Hematopoietic multipotent progenitor cell treated with erythropoietin and hydrocortisone succinate and interleukin-3 and kit ligand, for 15 days (in vitro differentiated cells): ENCODE results near the gene OR7A5.
"Not testable (repeated sequence)": the region's sequence is repeated elsewhere in the genome, so short reads cannot be mapped to it uniquely, and the experiment has no call there.

Source experiments
- DNase-seq: peaks from one replicate; pipeline ENCODE4 v3.0.0-alpha.2; 2015; ENCODE audit warnings: low spot score

Gene OR7A5

DNA sequence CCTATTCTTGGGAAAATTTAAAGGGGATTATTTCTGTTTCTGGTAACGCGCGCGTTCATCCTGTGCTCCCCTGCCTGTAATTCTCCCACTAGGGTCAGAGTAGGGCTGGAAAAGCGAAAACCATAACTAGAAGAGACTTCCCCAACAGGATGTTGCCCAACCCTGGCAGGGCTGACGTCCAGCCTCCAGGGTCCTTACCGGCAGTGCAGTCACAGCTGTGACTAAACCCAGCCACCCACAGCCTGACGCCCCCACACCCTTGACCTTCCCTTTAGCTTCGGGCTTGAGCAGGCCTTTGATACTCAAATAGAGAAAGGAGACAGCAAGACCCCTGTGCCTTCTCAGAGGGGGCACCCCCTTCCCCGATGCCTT lies 50.3 kb downstream of the OR7A5 start:
- DNase-seq: not testable (repeated sequence)

DNA sequence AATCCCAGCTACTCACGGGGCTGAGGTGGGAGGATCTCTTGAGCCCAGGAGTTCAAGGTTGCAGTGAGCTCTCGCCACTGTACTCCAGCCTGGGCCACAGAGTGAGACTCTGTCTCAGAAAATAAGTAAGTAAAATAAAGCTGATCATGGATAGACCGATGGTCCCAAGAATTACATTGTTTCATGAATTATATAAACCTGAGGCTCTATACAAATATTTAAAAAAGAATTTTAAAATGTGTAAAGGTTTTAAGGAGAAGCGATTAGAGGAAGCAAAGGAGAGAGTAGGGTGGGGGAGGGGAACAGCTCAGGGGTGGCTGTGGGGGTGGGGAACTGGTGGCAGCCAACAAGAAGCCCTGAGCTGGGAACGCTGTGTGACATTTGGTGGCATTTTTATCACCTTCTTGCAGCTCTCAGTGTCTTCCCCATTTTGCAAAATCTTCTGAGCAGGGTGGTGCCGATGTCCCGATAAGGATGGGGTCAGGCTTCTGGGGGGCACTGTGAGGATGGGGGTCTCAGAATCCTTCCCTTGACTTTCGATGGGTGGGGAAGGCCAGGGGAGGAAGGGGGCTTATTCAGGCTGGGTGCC lies 51.5 kb downstream of the OR7A5 start:
- not testable (repeated sequence) for DNase-seq

DNA sequence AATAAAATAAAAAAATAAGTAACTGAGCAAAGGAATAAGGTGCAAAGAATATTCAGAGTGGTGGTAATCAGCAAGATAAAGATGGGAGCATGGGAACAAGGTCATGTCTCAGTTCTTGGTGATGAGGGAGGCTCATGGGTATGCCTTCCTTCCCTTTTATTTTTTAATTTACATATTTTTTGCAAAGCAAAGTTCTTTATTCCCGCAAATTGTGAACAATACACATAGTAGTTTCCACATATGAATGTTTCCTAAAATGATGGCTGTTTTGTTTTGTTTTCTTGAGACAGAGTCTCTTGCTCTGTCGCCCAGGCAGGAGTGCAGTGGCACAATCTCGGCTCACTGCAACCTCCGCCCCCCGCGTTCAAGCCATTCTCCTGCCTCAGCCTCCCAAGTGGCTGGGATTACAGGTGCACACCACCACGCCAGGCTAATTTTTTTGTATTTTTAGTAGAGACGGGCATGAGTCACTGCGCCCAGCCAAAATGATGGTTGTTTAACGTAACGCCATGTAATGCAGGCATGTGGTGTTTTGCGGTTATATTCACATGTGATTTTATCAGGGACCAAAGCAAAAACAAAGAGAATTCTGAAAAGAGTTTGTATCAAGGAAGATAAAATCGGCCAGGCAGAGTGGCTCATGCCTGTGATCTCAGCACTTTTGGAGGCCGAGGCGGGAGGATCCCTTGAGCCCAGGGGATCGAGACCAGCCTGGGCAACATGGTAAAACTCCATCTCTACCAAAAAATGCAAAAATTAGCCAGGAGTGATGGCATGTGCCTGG lies 52.2 kb downstream of the OR7A5 start:
- no peak for DNase-seq

DNA sequence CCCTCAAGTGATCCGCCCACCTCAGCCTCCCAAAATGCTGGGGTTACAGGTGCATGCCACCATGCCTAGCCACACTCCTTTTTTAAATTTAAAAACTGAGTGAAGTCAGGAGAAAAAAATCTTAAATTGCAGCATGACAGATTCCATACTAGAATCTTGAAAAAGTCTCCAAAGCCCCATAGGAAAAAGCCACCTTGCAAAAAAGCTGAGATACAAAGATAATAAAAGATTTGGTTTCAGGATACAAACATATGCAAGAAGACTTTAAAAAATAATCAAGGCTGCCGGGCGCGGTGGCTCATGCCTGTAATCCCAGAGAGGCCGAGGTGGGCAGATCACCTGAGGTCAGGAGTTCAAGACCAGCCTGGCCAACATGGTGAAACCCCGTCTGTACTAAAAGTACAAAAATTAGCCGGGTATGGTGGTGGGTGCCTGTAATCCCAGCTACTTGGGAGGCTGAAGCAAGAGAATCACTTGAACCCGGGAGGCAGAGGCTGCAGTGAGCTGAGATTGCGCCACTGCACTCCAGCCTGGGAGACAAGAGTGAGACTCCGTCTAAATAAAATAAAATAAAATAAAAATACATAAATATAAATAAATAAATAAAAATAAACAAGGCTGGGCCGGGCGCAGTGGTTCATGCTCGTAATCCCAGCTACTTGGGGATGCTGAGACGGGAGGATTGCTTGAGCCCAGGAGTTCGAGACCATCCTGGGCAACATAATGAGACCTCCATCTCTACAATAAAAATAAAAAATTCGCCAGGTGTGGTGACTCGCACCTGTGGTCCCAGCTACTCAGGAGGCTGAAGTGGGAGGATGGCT lies 53.1 kb downstream of the OR7A5 start:
- not testable (repeated sequence) for DNase-seq

DNA sequence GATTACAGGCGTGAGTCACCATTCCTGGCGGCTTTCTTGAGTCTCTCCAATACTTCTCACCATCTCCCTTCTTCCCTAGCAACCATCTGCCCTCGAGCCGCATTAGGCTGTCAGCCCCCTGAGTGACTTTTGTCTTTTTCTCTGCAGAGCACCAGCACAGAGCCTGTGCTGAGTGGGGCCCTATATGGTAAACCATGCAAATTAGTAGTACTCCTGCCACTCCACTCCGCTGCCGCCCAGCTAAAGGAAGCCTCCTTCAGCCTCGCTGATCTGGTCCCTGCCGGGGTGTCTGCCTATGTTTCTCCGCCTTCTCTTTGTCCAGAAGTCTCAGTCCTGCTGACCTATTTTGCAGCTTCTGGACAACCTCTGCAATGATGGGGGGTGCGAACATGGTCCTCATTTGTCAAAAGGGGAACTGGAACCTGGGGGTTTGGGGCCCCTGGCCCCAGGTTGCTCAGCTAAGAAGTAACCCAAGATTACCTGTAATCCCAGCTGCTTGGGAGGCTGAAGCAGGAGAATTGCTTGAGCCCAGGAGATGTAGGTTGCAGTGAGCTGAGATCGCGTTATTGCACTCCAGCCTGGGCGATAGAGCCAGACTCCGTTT lies 54.3 kb downstream of the OR7A5 start:
- DNase-seq: not testable (repeated sequence)

DNA sequence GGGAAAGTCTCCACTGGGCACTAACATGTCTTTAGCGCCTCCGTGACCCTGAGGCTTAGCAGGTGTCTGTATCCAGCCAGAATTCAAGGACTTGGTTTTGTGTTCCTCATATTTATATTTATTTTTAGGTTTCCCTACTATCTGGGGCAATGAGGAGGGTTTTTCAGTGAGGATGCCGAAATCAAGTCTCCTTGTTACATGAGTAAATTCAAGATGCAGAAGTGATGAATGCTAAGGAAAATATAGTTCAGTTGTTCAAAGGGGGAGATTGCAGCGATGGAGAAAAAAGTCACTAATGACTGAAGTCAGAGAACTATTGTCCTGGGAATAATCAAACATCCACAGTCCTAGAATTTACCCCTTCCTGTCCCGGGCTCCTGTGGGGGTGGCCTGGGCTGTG lies 55.8 kb downstream of the OR7A5 start:
- no peak for DNase-seq

DNA sequence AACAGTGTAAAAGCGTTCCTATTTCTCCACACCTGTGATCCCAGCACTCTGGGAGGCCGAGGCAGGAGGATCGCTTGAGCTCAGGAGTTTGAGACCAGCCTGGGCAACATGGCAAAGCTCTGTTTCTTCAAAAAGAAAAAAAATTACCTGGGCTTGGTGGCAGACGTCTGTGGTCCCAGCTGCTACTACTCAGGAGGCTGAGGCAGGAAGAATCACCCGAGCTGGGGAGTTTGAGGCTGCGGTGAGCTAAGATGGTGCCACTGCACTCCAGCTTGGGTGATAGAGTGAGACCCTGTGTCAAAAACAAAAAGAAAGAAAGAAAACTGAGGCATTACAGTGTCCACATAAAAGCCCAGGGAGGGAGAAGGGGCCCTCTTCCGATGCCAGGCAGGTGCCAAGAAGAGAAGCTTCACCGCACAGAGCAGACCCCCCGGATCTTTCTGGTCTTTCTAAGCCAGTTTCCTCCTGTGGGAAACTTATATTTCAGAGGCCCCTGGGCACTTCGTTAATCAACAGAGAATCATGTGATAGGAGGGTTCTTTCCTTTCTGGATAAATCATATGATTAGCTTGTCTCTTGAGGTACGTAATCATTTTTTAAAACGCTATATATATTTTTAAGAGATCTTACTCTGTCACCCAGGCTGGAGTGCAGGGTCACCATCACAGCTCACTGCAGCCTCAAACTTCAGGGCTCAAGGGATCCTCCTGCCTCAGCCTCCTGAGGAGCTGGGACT lies 56.7 kb downstream of the OR7A5 start, which contains the start of gene ADGRE2:
Gene ADGRE2 (minus strand): TSS at position 451 of the 736 bp plus-strand sequence. CDS start 1,804 bp downstream, outside the sequence.
- not testable (repeated sequence) for DNase-seq

DNA sequence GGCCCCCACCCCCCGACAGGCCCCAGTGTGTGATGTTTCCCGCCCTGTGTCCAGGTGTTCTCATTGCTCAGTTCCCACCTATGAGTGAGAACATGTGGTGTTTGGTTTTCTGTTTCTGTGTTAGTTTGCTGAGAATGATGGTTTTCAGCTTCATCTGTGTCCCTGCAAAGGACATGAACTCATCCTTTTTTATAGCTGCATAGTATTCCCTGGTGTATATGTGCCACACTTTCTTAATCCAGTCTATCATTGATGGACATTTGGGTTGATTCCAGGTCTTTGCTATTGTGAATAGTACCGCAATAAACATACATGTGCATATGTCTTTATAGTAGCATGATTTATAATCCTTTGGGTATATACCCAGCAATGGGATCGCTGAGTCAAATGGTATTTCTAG lies 57.3 kb downstream of the OR7A5 start:
- not testable (repeated sequence) for DNase-seq
